K562 (cell line): ENCODE results near the gene TSPOAP1. TPM values are rescaled to one million over a fixed set of nuclear protein-coding genes. Genes with fewer than 3 reads are reported as not detected.

Source experiments
- BDP1 ChIP-seq: IDR thresholded peaks from 3 replicates; pipeline ENCODE4 v1.6.1; 2011; ENCODE audit not compliant: insufficient read length, insufficient read depth
- CHCHD3 ChIP-seq: fragments of 250-450 bp; sonication (Bioruptor Pico); IDR thresholded peaks from 2 replicates; pipeline ENCODE4 v2.1.2; 2022; ENCODE audit warnings: mild to moderate bottlenecking
- CHD7 ChIP-seq: fragments of 200-600 bp; sonication (generic); IDR thresholded peaks from one replicate; pipeline ENCODE4 v1.6.1; 2012; ENCODE audit warnings: mild to moderate bottlenecking, low read depth, low read length, inconsistent platforms
- FIP1L1 ChIP-seq: fragments of 200-400 bp; formaldehyde crosslinking; IDR thresholded peaks from 2 replicates; pipeline ENCODE4 v1.6.1; 2018; ENCODE audit warnings: mild to moderate bottlenecking, low read depth, low read length; ENCODE audit not compliant: poor library complexity, severe bottlenecking
- GABPA ChIP-seq: fragments of 200-800 bp; sonication (Bioruptor generic); conservative IDR thresholded peaks from 2 replicates; pipeline ENCODE4 v1.6.1; 2016; ENCODE audit warnings: low read depth, missing genetic modification characterization, missing compliant biosample characterization
- KHSRP ChIP-seq: fragments of 450-650 bp; IDR thresholded peaks from 2 replicates; pipeline ENCODE4 v1.6.1; 2017
- MIER1 ChIP-seq: fragments of 450-650 bp; IDR thresholded peaks from 2 replicates; pipeline ENCODE4 v1.6.1; 2016; ENCODE audit warnings: antibody characterized with exemption, mild to moderate bottlenecking, low read depth
- PHF20 ChIP-seq: fragments of 450-650 bp; IDR thresholded peaks from 2 replicates; pipeline ENCODE4 v1.6.1; 2018; ENCODE audit not compliant: partially characterized antibody
- RCOR1 ChIP-seq, 2 experiments: IDR thresholded peaks; 2 replicates each; pipeline ENCODE4 v1.6.1; 2012; ENCODE audit warnings: low read depth in 2 of 2, low read length in 2 of 2, borderline replicate concordance in 1 of 2, improper control_type of control experiment in 1 of 2
- TAF15 ChIP-seq: fragments of 200-400 bp; formaldehyde crosslinking; IDR thresholded peaks from 2 replicates; pipeline ENCODE4 v1.6.1; 2017; ENCODE audit warnings: mild to moderate bottlenecking, low read depth, low read length, moderate library complexity
- TCFL5 ChIP-seq: fragments of 250-450 bp; sonication (Bioruptor Pico); conservative IDR thresholded peaks from 2 replicates; pipeline ENCODE4 v1.6.1; 2021; ENCODE audit warnings: mild to moderate bottlenecking, moderate library complexity, matching md5 sums
- TEAD1 ChIP-seq, 2 experiments: fragments of 450-650 bp in 1 of 2; sonication (generic) in 1 of 2; formaldehyde crosslinking; IDR thresholded peaks; 2 replicates each; pipeline versions ENCODE4 v1.4.0 to v1.8.0; 2020 to 2022; ENCODE audit warnings: mild to moderate bottlenecking in 2 of 2, missing genetic modification reagents in 1 of 2
- TGIF2 ChIP-seq: sonication (generic); formaldehyde crosslinking; IDR thresholded peaks from 2 replicates; pipeline ENCODE4 v1.8.1; 2022; ENCODE audit warnings: mild to moderate bottlenecking, missing genetic modification reagents, moderate library complexity
- ZNF124 ChIP-seq: sonication (generic); formaldehyde crosslinking; IDR thresholded peaks from 2 replicates; pipeline ENCODE4 v1.8.1; 2022; ENCODE audit warnings: missing genetic modification reagents
- ZNF143 ChIP-seq: sonication (generic); formaldehyde crosslinking; IDR thresholded peaks from 2 replicates; pipeline ENCODE4 v1.9.0; 2022; ENCODE audit warnings: mild to moderate bottlenecking, missing genetic modification reagents
- ZNF589 ChIP-seq: fragments of 200-800 bp; sonication (Bioruptor generic); IDR thresholded peaks from 2 replicates; pipeline ENCODE4 v1.6.1; 2016; ENCODE audit warnings: low read depth, missing genetic modification characterization, missing compliant biosample characterization
- ZNF695 ChIP-seq: fragments of 450-650 bp; formaldehyde crosslinking; IDR thresholded peaks from 2 replicates; pipeline ENCODE4 v1.4.0; 2020; ENCODE audit warnings: mild to moderate bottlenecking, moderate library complexity
- ZNF696 ChIP-seq: fragments of 250-450 bp; sonication (Bioruptor Pico); conservative IDR thresholded peaks from 2 replicates; pipeline ENCODE4 v1.4.0; 2020; ENCODE audit warnings: mild to moderate bottlenecking, moderate library complexity
- polyA plus RNA-seq, 8 experiments: library from polyadenylated mRNA; depleted of rRNA in 4 of 8; stranded (reverse) in 5 of 8; unstranded in 3 of 8; fragments of >200 nt; fragmentation: Nextera tagmentation in 2 of 8; fragmentation: Illumina TruSeq in 1 of 8; extraction: Ambion mirVana in 2 of 8; extraction: Trizol in 1 of 8; gene quantifications; 2 replicates each; pipeline versions ENCODE4 v1.2.1 to v1.2.3, GENCODE V29; 2011 to 2014; ENCODE audit warnings: inconsistent platforms in 1 of 8, missing spikeins in 1 of 8
- total RNA-seq, 7 experiments: library from RNA; depleted of rRNA in 6 of 7; stranded (reverse); fragments of >200 nt in 6 of 7; fragmentation: Illumina TruSeq in 2 of 7; extraction: Trizol in 2 of 7; gene quantifications; 2 replicates each; pipeline versions ENCODE4 v1.2.1 to v1.2.3, GENCODE V29; 2011 to 2021; ENCODE audit warnings: low replicate concordance in 1 of 7

Gene TSPOAP1
- total and polyA plus RNA-seq, 9 of the 15 experiments (the other 6 are each of a cell fraction or from before 2014, with no cell fraction given) = 0.87 to 3.9 (median 1.8) TPM; not detected in 2

GRCh38 chr17:58351831-58352595, 23.4 kb upstream of the TSPOAP1 start, which contains the start of gene SUPT4H1 (continued):
- TF ChIP-seq RCOR1 (IDR thresholded peaks at IDR 0.05; ENCODE audit: borderline replicate concordance in 1 of 2, low read depth in 2 of 2, low read length in 2 of 2) (no peak; a peak in 1 of 4 replicates), TAF15 (no peak), FIP1L1 (peak; percentile 45), CHD7 (no peak), TCFL5 (no peak), ZNF143 (peak; percentile 84), KHSRP (no peak), MIER1 (no peak), ZNF696 (no peak), TEAD1 (CRISPR knock-in tag; IDR thresholded peaks at IDR 0.05) (no peak), TGIF2 (CRISPR knock-in tag) (no peak), CHCHD3 (CRISPR knock-in tag) (peak; percentile 33; the same call in 1 of the 2 replicates), ZNF589 (CRISPR knock-in tag) (peak; percentile 87), GABPA (peak; percentile 99), PHF20 (peak; percentile 87), ZNF124 (CRISPR knock-in tag) (no peak), BDP1 (no peak), ZNF695 (CRISPR knock-in tag) (no peak)
